ENCODE results near the gene ME3.

Gene ME3

GRCh38 chr11:86672007-86672621 lies at the start of gene ME3:
ME3 (minus strand) TSS chr11:86672616.
- ATAC-seq (peak; percentile 68), DNase-seq (peak; percentile 38)

GRCh38 chr11:86722006-86722405 lies 49.6 kb upstream of the ME3 start:
- ATAC-seq (no peak), DNase-seq (no peak)

GRCh38 chr11:86720546-86720945 lies 48.1 kb upstream of the ME3 start:
- no peak for ATAC-seq
- no peak for DNase-seq

GRCh38 chr11:86719781-86720463 lies 47.5 kb upstream of the ME3 start:
- DNase-seq (no peak), ATAC-seq (no peak)

GRCh38 chr11:86718999-86719398 lies 46.6 kb upstream of the ME3 start:
- no peak for ATAC-seq

GRCh38 chr11:86718521-86718920 lies 46.1 kb upstream of the ME3 start:
- no peak for ATAC-seq
- DNase-seq: no peak

More at GRCh38 chr11:86718999-86719398, 46.6 kb upstream of the ME3 start:
- DNase-seq: no peak

- ATAC-seq (no peak), DNase-seq (no peak)
These were observed 45.5 kb upstream of the ME3 start for GRCh38 chr11:86717817-86718501.

- no peak for DNase-seq
- no peak for ATAC-seq
These were observed 43.2 kb upstream of the ME3 start for GRCh38 chr11:86715611-86716010.

- ATAC-seq (no peak), DNase-seq (no peak)
These were observed 41.1 kb upstream of the ME3 start for GRCh38 chr11:86713552-86713951.

- ATAC-seq (no peak), DNase-seq (no peak)
These were observed 38.5 kb upstream of the ME3 start for GRCh38 chr11:86710936-86711335.

GRCh38 chr11:86708669-86709068 lies 36.3 kb upstream of the ME3 start:
- DNase-seq (no peak), ATAC-seq (no peak)

GRCh38 chr11:86706338-86707131 lies 34.1 kb upstream of the ME3 start:
- ATAC-seq: no peak

GRCh38 chr11:86704710-86705109 lies 32.3 kb upstream of the ME3 start:
- no peak for ATAC-seq
- DNase-seq: no peak

More at GRCh38 chr11:86706338-86707131, 34.1 kb upstream of the ME3 start:
- no peak for DNase-seq

- ATAC-seq (no peak), DNase-seq (no peak)
These were observed 31.6 kb upstream of the ME3 start for GRCh38 chr11:86703987-86704386.

- no peak for ATAC-seq
- no peak for DNase-seq
These were observed 30.0 kb upstream of the ME3 start for GRCh38 chr11:86702220-86702983.

- DNase-seq (no peak), ATAC-seq (no peak)
These were observed 26.8 kb upstream of the ME3 start for GRCh38 chr11:86699040-86699791.

GRCh38 chr11:86698639-86699038 lies 26.2 kb upstream of the ME3 start:
- no peak for DNase-seq
- no peak for ATAC-seq

- DNase-seq: no peak
- no peak for ATAC-seq
These were observed 24.0 kb upstream of the ME3 start for GRCh38 chr11:86696451-86696850.

GRCh38 chr11:86696004-86696403 lies 23.6 kb upstream of the ME3 start:
- no peak for DNase-seq
- no peak for ATAC-seq

GRCh38 chr11:86695373-86695772 lies 23.0 kb upstream of the ME3 start:
- ATAC-seq: no peak
- DNase-seq: no peak

- DNase-seq (no peak), ATAC-seq (no peak)
These were observed 21.1 kb upstream of the ME3 start for GRCh38 chr11:86693518-86693917.

Data from stimulated activated naive CD8-positive, alpha-beta T cell treated with anti-CD3 and anti-CD28 coated beads, Interleukin-15, Interleukin-2, amounts not matched to agents 100 U/mL and 50 U/mL, for 24 hours (primary cell).